Measurements from ENCODE around the gene ABHD13.
"Not testable (repeated sequence)": the region's sequence is repeated elsewhere in the genome, so short reads cannot be mapped to it uniquely, and the experiment has no call there.

Gene ABHD13

DNA sequence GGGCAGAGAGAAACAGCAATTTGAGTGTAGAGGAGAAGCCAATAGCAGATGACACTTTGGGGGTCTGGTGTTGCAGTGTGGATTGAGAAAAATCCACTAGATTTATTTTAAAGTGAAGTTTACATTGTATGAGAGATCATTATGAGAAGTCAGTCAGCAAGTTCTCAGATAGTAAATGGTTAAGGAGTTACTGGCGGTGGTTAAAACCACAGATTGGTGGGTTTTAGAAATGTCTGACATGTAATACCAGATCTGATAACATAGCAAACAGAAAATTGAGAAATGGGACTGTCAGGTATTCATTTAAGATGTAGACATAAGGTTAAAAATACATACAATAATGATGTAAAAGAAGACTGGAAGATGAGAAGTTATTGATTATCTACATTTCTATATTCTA is 7.2 kb downstream of the ABHD13 start:
- no peak for DNase-seq

- DNase-seq = no peak
These were observed 8.0 kb downstream of the ABHD13 start for GRCh38 chr13:108226184-108226583.

- no peak for DNase-seq
These were observed 9.6 kb downstream of the ABHD13 start for GRCh38 chr13:108227651-108228272.

DNA sequence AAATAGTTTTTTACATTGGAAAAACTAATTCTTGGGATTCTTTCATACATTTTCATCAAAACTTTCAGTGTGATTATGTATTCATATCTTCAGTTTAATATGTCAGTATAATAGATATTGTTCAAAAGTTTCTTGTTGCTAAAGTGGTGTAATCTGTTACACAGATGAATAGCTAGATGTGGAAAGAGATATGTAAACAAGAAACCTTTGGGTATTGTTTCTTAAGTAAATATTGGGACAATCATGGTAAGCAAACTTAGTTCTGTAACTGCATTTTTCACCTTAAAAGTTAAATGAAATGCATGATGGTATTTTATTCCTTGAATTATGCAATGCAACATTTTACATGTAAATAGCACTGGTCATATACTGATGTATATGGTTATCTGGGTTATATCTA is 12.2 kb downstream of the ABHD13 start:
- no peak for DNase-seq

DNA sequence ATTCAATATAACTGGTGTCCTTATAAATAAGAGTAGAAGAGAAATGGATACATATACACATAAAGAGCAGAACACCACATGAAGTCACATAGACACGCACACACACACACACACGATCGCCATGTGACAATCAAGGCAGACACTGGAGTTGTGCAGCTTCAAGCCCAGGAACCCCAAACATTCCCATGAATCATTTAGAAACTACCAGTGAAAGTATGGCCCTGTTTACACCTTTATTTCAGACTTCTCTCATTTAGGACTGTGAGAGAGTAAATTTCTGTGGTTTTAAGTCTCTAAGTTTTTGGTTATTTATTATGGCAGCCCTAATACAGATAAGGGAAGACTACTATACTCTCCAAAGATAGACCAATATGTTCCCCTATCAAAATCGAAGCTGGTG is 31.0 kb downstream of the ABHD13 start:
- no peak for DNase-seq

- no peak for DNase-seq
These were observed 39.1 kb downstream of the ABHD13 start for GRCh38 chr13:108257248-108257647.

- DNase-seq = no peak
These were observed 45.6 kb downstream of the ABHD13 start for GRCh38 chr13:108263621-108264355.

- no peak for DNase-seq
These were observed 48.3 kb downstream of the ABHD13 start for GRCh38 chr13:108266321-108266990.

DNA sequence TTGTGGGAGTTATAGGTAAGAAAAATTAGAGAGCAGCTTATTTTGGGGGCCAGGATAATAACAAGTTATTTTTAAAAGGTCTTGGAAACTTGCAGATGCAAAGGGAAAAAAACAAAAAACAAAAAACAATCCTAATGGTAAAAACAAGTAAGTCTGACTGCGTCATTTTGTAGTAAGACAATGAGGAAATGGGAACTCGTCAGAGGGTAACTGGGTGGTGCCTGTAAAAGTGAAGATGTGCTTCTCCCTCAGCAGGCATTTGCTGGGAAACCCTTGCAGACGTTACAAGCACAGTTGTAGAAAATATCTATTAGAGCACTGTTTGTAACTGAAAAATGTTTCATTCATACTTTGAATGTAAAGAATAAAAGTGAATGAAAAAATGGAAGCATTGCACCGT is 49.2 kb downstream of the ABHD13 start:
- DNase-seq = no peak

DNA sequence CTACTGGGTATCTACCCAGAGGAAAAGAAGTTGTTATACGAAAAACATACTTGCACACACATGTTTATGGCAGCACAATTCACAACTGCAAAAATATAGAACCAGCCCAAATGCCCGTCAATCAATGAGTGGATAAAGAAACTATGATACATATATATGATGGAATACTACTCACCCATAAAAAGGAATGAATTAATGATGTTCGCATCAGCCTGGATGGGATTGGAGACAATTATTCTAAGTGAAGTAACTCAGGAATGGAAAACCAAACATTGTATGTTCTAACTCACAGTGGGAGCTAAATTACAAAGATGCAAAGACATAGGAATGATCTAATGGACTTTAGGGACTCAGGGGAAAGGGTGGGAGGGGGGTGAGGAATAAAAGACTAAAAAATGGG is 49.7 kb downstream of the ABHD13 start:
- not testable (repeated sequence) for DNase-seq

DNA sequence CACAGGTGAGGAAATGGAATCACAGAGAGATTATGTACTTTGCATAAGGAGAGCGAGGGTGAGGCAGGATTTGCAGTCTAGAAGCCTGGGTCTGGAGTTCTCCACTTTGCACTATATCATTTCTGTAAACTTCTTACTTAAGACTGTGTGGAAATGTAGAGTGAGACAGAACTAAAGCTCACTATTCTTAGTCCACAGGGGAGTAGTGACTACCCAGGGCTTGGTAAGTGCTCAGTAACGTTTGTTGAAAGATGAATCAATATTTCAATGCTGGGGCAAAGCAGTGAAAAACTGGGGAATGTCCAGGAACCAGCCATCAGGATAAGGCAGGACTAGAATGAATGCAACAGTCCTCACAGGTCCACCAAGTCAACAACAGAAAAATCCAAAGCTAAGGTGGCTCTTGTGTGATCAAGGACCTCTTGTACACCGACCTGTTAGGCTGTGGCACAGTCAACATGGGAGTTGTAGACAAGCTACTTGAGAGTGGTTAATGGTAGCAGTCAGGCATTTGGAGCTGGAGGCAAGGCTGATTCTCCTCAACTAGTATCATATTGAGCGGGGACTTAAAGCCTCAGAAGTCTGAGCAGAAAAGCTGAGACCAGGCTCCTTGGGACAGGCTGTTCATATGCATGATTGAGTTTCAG is 50.4 kb downstream of the ABHD13 start:
- no peak for DNase-seq

GRCh38 chr13:108269601-108270328 is 51.6 kb downstream of the ABHD13 start, which contains the start of gene TNFSF13B:
Gene TNFSF13B, plus strand, starts transcription at chr13:108269718. Its CDS starts 178 bp downstream, at chr13:108269896.
- no peak for DNase-seq

GRCh38 chr13:108270442-108270841 is 52.2 kb downstream of the ABHD13 start:
- DNase-seq = no peak

DNA sequence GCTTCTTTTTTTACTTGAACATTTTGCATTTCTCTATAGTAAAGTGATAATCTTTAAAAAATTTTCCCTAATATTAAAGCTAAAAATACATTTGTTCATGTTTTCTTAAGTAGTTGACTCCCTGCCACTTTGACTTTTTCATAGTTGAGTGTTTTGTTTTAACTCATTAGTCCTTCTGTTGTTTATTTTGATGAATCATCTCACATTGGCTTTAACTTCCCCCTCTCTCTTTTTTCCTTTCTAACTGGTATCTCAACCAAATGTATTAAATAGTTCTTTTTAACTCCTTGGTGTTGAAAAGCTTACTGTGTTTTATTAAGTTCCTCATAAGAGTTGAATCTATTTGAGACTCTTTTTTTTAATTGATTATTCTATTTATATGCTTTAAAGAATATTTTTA is 54.1 kb downstream of the ABHD13 start:
- DNase-seq = no peak

- no peak for DNase-seq
These were observed 55.4 kb downstream of the ABHD13 start for GRCh38 chr13:108273429-108274118.

GRCh38 chr13:108274718-108275117 is 56.5 kb downstream of the ABHD13 start:
- DNase-seq = no peak

DNA sequence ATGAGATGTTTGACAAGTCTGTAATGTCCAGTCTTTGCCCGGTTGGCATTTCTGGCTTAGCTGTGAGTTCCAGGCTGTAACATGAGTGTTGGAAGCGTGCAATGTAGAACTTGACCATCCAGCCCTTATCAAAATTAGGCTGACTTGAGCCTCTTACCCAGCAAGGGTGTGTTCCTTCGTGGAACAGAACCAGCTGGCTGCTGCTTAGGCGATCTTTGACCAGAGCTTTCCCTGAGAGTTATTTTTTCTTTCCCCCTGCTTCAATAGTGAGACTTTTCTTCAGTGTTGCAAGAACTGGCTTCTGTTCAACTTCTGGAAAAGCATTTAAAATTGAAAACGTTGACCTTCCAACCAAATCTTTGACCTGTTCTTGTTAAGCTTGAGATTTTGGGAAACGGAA is 57.9 kb downstream of the ABHD13 start:
- no peak for DNase-seq

DNA sequence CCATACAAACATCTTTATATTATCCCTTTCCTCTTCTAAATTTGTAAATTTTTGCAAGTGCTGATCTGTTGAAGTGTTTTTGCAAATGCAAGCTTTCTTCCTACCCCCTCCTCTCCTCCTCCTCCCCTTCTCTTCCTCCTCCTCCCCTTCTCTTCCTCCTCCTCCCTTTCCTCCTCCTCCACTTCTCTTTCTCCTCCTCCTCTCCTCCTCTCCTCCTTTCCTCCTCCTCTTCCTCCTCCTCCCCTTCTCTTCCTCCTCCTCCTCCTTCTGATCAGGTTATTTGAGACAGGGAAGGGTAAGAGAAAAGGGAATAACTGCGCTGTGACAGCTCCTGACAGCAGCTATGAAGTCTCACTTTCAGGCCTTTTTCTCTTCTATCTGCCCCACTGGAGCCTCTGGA is 60.3 kb downstream of the ABHD13 start:
- no peak for DNase-seq

DNA sequence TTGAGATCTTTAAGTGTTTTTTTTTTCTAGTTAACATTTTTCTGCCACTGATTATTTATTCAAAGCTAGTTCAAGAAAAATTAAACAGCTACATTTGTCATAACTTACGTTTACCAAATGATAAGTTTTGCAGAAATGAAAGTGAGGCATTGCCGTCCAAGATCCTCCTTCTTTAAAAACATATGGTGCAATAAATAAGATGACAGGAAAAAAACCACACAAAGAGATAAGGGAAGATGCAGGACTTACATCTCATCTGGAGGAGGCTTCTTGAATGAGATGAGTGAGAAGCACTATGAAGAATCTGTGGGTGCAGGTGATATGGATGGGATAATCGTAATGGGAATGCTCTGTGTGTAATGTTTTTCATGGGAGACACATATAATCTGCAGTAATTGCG is 63.7 kb downstream of the ABHD13 start:
- no peak for DNase-seq

- no peak for DNase-seq
These were observed 64.9 kb downstream of the ABHD13 start for GRCh38 chr13:108283110-108283509.
